HG02885 (cell line): ENCODE data around the gene TBXAS1.
A peak's percentile ranks its signal among the peaks of the same experiment; 100 is the strongest.

Source experiments
- ATAC-seq: cut with Tn5 transposase; IDR thresholded peaks from one replicate; pipeline ENCODE4 v1.9.1; 2021; ENCODE audit warnings: mild to moderate bottlenecking; ENCODE audit not compliant: unreplicated experiment, poor library complexity

Gene TBXAS1

GRCh38 chr7:139829025-139829774 lies at the start of gene TBXAS1:
Gene TBXAS1, plus strand, starts transcription at chr7:139829264. Its CDS starts 127 bp downstream, at chr7:139829391.
- no peak for ATAC-seq

GRCh38 chr7:139782932-139783331 lies 46.1 kb upstream of the TBXAS1 start:
- ATAC-seq = no peak

- peak; percentile 62 for ATAC-seq
These were observed 45.2 kb upstream of the TBXAS1 start for GRCh38 chr7:139783647-139784385.

- ATAC-seq = no peak
These were observed 44.4 kb upstream of the TBXAS1 start for GRCh38 chr7:139784648-139785047.

GRCh38 chr7:139791316-139791715 lies 37.7 kb upstream of the TBXAS1 start:
- no peak for ATAC-seq

- ATAC-seq = no peak
These were observed 31.5 kb upstream of the TBXAS1 start for GRCh38 chr7:139797607-139798006.

- peak; percentile 52 for ATAC-seq
These were observed 30.8 kb upstream of the TBXAS1 start for GRCh38 chr7:139798221-139798620.

GRCh38 chr7:139798892-139799291 lies 30.2 kb upstream of the TBXAS1 start:
- no peak for ATAC-seq

GRCh38 chr7:139799586-139799985 lies 29.5 kb upstream of the TBXAS1 start:
- no peak for ATAC-seq

- no peak for ATAC-seq
These were observed 24.5 kb upstream of the TBXAS1 start for GRCh38 chr7:139804571-139804970.

GRCh38 chr7:139807009-139807408 lies 22.1 kb upstream of the TBXAS1 start:
- ATAC-seq = no peak

GRCh38 chr7:139808427-139808826 lies 20.6 kb upstream of the TBXAS1 start:
- ATAC-seq = no peak

GRCh38 chr7:139808846-139809442 lies 20.1 kb upstream of the TBXAS1 start:
- no peak for ATAC-seq

GRCh38 chr7:139811066-139811465 lies 18.0 kb upstream of the TBXAS1 start:
- ATAC-seq = no peak

GRCh38 chr7:139813151-139813550 lies 15.9 kb upstream of the TBXAS1 start:
- ATAC-seq = no peak

GRCh38 chr7:139813689-139814088 lies 15.4 kb upstream of the TBXAS1 start:
- ATAC-seq = no peak

GRCh38 chr7:139817249-139817648 lies 11.8 kb upstream of the TBXAS1 start:
- ATAC-seq = no peak

GRCh38 chr7:139820089-139820488 lies 9.0 kb upstream of the TBXAS1 start:
- ATAC-seq = no peak

- no peak for ATAC-seq
These were observed 7.5 kb upstream of the TBXAS1 start for GRCh38 chr7:139821349-139822105.

GRCh38 chr7:139822855-139823254 lies 6.2 kb upstream of the TBXAS1 start:
- ATAC-seq = no peak
